OCI-LY7 (cell line): ENCODE measurements around the gene TENT5C. TPM values are rescaled to one million over a fixed set of nuclear protein-coding genes. Genes with fewer than 3 reads are reported as not detected.

ENCODE experiments used
- BruUV-seq: library from RNA; stranded (reverse); fragments of 400-500 nt; replicated peaks from 2 replicates; lab custom pipeline; 2021; lab: Mats Ljungman, UMichigan
- CTCF ChIA-PET: fragments of 300-600 bp; sonication (Branson Sonifier 250); formaldehyde crosslinking; loops from one replicate; lab custom pipeline; 2022; ENCODE audit warnings: antibody characterized with exemption; ENCODE audit not compliant: unreplicated experiment; lab: Charles Lee
- POLR2A ChIA-PET: fragments of 300-600 bp; sonication (Branson Sonifier 250); formaldehyde crosslinking; loops from one replicate; lab custom pipeline; 2022; ENCODE audit warnings: antibody characterized with exemption; lab: Charles Lee
- DNase-seq: peaks from one replicate; pipeline ENCODE4 v3.0.0-alpha.2; 2015; ENCODE audit warnings: low spot score
- H2AFZ ChIP-seq: fragments of 200-600 bp; sonication (generic), shearing (Covaris generic); 2 replicates; pipeline ENCODE4 v1.6.1; 2014; ENCODE audit warnings: mild to moderate bottlenecking, antibody characterized with exemption, low read length, moderate library complexity
- H3K27ac ChIP-seq: fragments of 200-600 bp; sonication (generic); 2 replicates; pipeline ENCODE4 v1.5.1; 2014; ENCODE audit warnings: mixed run types, low read depth, mild to moderate bottlenecking, moderate library complexity, low read length, inconsistent platforms; ENCODE audit not compliant: poor library complexity, severe bottlenecking
- H3K36me3 ChIP-seq: fragments of 200-600 bp; sonication (generic); 2 replicates; pipeline ENCODE4 v1.6.1; 2014; ENCODE audit warnings: mild to moderate bottlenecking, antibody characterized with exemption, low read length, moderate library complexity, mixed read lengths; ENCODE audit not compliant: insufficient read depth
- H3K4me1 ChIP-seq: fragments of 200-600 bp; sonication (generic); 2 replicates; pipeline ENCODE4 v1.5.1; 2014; ENCODE audit warnings: mild to moderate bottlenecking, low read length; ENCODE audit not compliant: insufficient read depth, poor library complexity, severe bottlenecking
- H3K4me2 ChIP-seq: fragments of 200-600 bp; sonication (generic); 2 replicates; pipeline ENCODE4 v1.6.1; 2014; ENCODE audit warnings: mild to moderate bottlenecking, low read length
- H3K4me3 ChIP-seq: fragments of 200-600 bp; sonication (generic); 2 replicates; pipeline ENCODE4 v1.5.1; 2014; ENCODE audit warnings: mild to moderate bottlenecking, low read depth, low read length; ENCODE audit not compliant: poor library complexity, severe bottlenecking
- H3K79me2 ChIP-seq: fragments of 200-600 bp; sonication (generic); 2 replicates; pipeline ENCODE4 v1.6.1; 2016; ENCODE audit warnings: low read depth, mild to moderate bottlenecking, low read length, moderate library complexity, mixed read lengths; ENCODE audit not compliant: insufficient read depth
- H3K9me2 ChIP-seq: fragments of 200-600 bp; sonication (generic); 2 replicates; pipeline ENCODE4 v1.6.1; 2016; ENCODE audit warnings: mild to moderate bottlenecking, low read length, mixed read lengths; ENCODE audit not compliant: insufficient read depth
- H3K9me3 ChIP-seq: fragments of 200-600 bp; sonication (generic); 2 replicates; pipeline ENCODE4 v1.6.1; 2014; ENCODE audit warnings: mild to moderate bottlenecking, mixed run types, low read length, mixed read lengths
- H4K20me1 ChIP-seq: fragments of 200-600 bp; sonication (generic); 2 replicates; pipeline ENCODE4 v1.6.1; 2014; ENCODE audit warnings: mild to moderate bottlenecking, antibody characterized with exemption, low read length, moderate library complexity, mixed read lengths; ENCODE audit not compliant: insufficient read depth
- CTCF ChIP-seq: fragments of 200-600 bp; sonication (generic); conservative IDR thresholded peaks from 2 replicates; pipeline ENCODE4 v1.5.1; 2014; ENCODE audit warnings: mild to moderate bottlenecking, antibody characterized with exemption, low read length, moderate library complexity, mixed read lengths
- EZH2phosphoT487 ChIP-seq: fragments of 200-600 bp; sonication (generic); IDR thresholded peaks from 2 replicates; pipeline ENCODE4 v1.6.1; 2018; ENCODE audit warnings: low read depth, borderline replicate concordance, mild to moderate bottlenecking, mixed run types, antibody characterized with exemption, low read length, moderate library complexity, mixed read lengths
- intact Hi-C: fragments of 100-400 bp; cut with micrococcal nuclease; formaldehyde crosslinking; loops from one replicate; pipeline ENCODE4 v1.10.0; 2022; ENCODE audit not compliant: unreplicated experiment
- total RNA-seq, 2 experiments: library from RNA; depleted of rRNA in 1 of 2; stranded (reverse); fragments of >200 nt in 1 of 2; shearing (Covaris generic) in 1 of 2; gene quantifications; 2 replicates each; pipeline ENCODE4 v1.2.3, GENCODE V29; 2014 to 2022

The TENT5C gene
- total RNA-seq, 2 experiments from 2014 or later, result 13.3 to 31.1 TPM

- Histone ChIP-seq H2AFZ (no peak overlapping the region), H3K4me2 (no peak overlapping the region), H3K79me2 (no peaks in the 10 kb centered on the region), H3K36me3 (no peaks in the 10 kb centered on the region), H3K4me3 (no peak overlapping the region), H3K9me2 (no peaks in the 10 kb centered on the region), H3K4me1 (peaks cover 30% of the 10 kb centered on the region), H3K9me3 (no peaks in the 10 kb centered on the region), H3K27ac (no peak overlapping the region), H4K20me1 (no peaks in the 10 kb centered on the region)
- ChIA-PET CTCF (no interaction called here), POLR2A (no interaction called here)
- BruUV-seq, result no TSS peak
- DNase-seq, result no peak
- TF ChIP-seq EZH2phosphoT487, result no peak
- no peak for TF ChIP-seq CTCF
- intact Hi-C loops, result no loop called here
Observed at GRCh38 chr1:117598489-117598888, 7.4 kb upstream of the TENT5C start.

DNA sequence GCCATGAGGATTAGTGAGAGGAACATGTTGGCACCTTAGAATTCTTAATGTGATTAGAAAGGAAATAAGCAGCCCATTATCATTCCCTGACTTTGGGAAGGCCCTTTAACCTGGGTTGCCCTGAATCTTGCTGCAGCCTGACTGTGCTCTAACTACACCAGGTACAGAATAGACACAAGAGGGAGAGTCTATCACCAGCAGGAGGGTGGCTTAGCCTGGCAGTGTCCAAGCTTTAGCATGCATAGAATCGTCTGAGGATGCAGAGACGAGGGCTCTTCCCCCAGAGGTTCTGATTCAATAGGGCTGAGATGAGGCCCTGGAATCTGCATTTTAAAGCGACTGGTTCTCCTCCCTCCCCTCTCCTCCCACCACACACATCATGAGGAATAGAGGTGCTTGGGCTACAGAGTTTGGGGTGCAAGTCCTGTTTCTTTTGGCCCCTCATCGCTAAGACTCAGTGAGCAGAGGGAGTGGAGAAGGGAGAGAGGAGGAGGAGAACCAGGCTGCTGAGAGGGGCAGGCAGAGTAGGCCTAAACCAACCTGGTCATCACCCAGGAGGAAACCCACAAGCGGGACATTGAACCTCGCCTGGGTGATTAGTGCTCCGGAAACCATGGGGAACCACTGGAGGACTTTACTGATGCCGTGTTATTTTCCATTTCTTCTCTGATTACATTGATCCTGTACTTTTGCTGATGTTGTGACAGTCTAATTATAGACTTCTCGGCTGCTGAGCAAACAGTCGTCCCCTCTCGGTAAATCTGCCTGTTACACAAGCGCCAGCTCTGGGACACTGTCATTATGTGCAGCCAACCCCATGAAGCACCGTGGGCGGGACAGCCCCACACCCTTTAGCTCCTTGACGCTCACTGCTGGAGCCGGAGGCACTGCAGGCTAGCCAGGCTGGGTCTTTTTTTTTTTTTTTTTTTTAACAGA lies 6.3 kb upstream of the TENT5C start:
- no peak overlapping the region for H3K27ac ChIP-seq
- BruUV-seq, result no TSS peak
- no peak overlapping the region for H3K4me2 ChIP-seq
- no peaks in the 10 kb centered on the region for H3K36me3 ChIP-seq
- no peak for DNase-seq
- no peak for TF ChIP-seq EZH2phosphoT487
- no peak for TF ChIP-seq CTCF
- no peaks in the 10 kb centered on the region for H4K20me1 ChIP-seq
- intact Hi-C loops, result no loop called here
- no peak overlapping the region for H3K4me3 ChIP-seq
- ChIA-PET CTCF (no interaction called here), POLR2A (interaction anchor here (0.6 to 0.7 kb wide), 2 partner anchors 187 to 276 kb away, joined by 4 to 5 read pairs; no protein-coding TSS in a partner anchor)
- peaks cover 21% of the 10 kb centered on the region for H3K4me1 ChIP-seq
- no peaks in the 10 kb centered on the region for H3K79me2 ChIP-seq
- H2AFZ ChIP-seq, result no peak overlapping the region
- no peaks in the 10 kb centered on the region for H3K9me2 ChIP-seq
- H3K9me3 ChIP-seq, result no peaks in the 10 kb centered on the region
